GM12864 (cell line): Measurements from ENCODE around the gene PARD6A.

Source experiments
- DNase-seq: peaks from one replicate; pipeline ENCODE4 v3.0.0-alpha.2; 2011; ENCODE audit warnings: low read depth
- H3K4me3 ChIP-seq: 2 replicates; pipeline ENCODE4 v1.5.1; 2011; ENCODE audit warnings: mild to moderate bottlenecking, low read depth, low read length, control low read depth
- CTCF ChIP-seq: IDR thresholded peaks from 2 replicates; pipeline ENCODE4 v1.5.1; 2011; ENCODE audit warnings: low read depth, mild to moderate bottlenecking, moderate library complexity, low read length, control low read depth, inconsistent platforms; ENCODE audit errors: missing control alignments

Gene PARD6A

GRCh38 chr16:67648764-67649407 lies 11.9 kb upstream of the PARD6A start:
- no peak for TF ChIP-seq CTCF
- DNase-seq = no peak
- no peak overlapping the region for H3K4me3 ChIP-seq

- no peak overlapping the region for H3K4me3 ChIP-seq
- no peak for DNase-seq
- no peak for TF ChIP-seq CTCF
These were observed 11.2 kb upstream of the PARD6A start for GRCh38 chr16:67649494-67649931.

- H3K4me3 ChIP-seq = no peak overlapping the region
- no peak for TF ChIP-seq CTCF
These were observed 10.7 kb upstream of the PARD6A start for GRCh38 chr16:67650023-67650422.

GRCh38 chr16:67651039-67651438 lies 9.7 kb upstream of the PARD6A start:
- TF ChIP-seq CTCF = no peak
- H3K4me3 ChIP-seq = no peak overlapping the region
- no peak for DNase-seq

More at GRCh38 chr16:67650023-67650422, 10.7 kb upstream of the PARD6A start:
- DNase-seq = no peak

- no peak overlapping the region for H3K4me3 ChIP-seq
- DNase-seq = no peak
- TF ChIP-seq CTCF = no peak
These were observed 8.9 kb upstream of the PARD6A start for GRCh38 chr16:67651847-67652246.

GRCh38 chr16:67652578-67653127 lies 8.1 kb upstream of the PARD6A start:
- no peak for DNase-seq
- TF ChIP-seq CTCF = no peak
- H3K4me3 ChIP-seq = no peak overlapping the region
